ENCODE measurements around the gene ARID1A.
A peak's percentile ranks its signal among the peaks of the same experiment; 100 is the strongest.
"Not testable (repeated sequence)": the region's sequence is repeated elsewhere in the genome, so short reads cannot be mapped to it uniquely, and the experiment has no call there.

Gene ARID1A

GRCh38 chr1:26695356-26696118 is at the start of gene ARID1A:
ARID1A (plus strand) TSS chr1:26696015; CDS start chr1:26696404, 389 bp downstream.
- DNase-seq (ENCODE audit: low spot score), result peak; percentile 87

GRCh38 chr1:26664802-26665201 is 31.0 kb upstream of the ARID1A start:
- no peak for DNase-seq (ENCODE audit: low spot score)

GRCh38 chr1:26666855-26667254 is 29.0 kb upstream of the ARID1A start:
- DNase-seq (ENCODE audit: low spot score), result no peak

GRCh38 chr1:26668106-26668786 is 27.6 kb upstream of the ARID1A start:
- not testable (repeated sequence) for DNase-seq (ENCODE audit: low spot score)

GRCh38 chr1:26677306-26678115 is 18.3 kb upstream of the ARID1A start:
- DNase-seq (ENCODE audit: low spot score), result peak; percentile 39

- no peak for DNase-seq (ENCODE audit: low spot score)
Measured at GRCh38 chr1:26684763-26685508, 10.9 kb upstream of the ARID1A start.

GRCh38 chr1:26686795-26687194 is 9.0 kb upstream of the ARID1A start:
- DNase-seq (ENCODE audit: low spot score), result no peak

GRCh38 chr1:26689504-26689903 is 6.3 kb upstream of the ARID1A start:
- DNase-seq (ENCODE audit: low spot score), result no peak

GRCh38 chr1:26690157-26690556 is 5.7 kb upstream of the ARID1A start:
- DNase-seq (ENCODE audit: low spot score), result no peak

- DNase-seq (ENCODE audit: low spot score), result no peak
Measured at GRCh38 chr1:26690576-26691031, 5.2 kb upstream of the ARID1A start.

GRCh38 chr1:26692211-26692792 is 3.5 kb upstream of the ARID1A start:
- peak; percentile 85 for DNase-seq (ENCODE audit: low spot score)

- DNase-seq (ENCODE audit: low spot score), result peak; percentile 91
Measured at GRCh38 chr1:26692793-26693490, 2.9 kb upstream of the ARID1A start.

- no peak for DNase-seq (ENCODE audit: low spot score)
Measured at GRCh38 chr1:26693599-26694572, 1.9 kb upstream of the ARID1A start.

GRCh38 chr1:26694638-26695355 is 1.0 kb upstream of the ARID1A start:
- peak; percentile 22 for DNase-seq (ENCODE audit: low spot score)

GRCh38 chr1:26696119-26696653 is 371 bp downstream of the ARID1A start:
- DNase-seq (ENCODE audit: low spot score), result peak; percentile 60

GRCh38 chr1:26696654-26697430 is 1.0 kb downstream of the ARID1A start:
- peak; percentile 62 for DNase-seq (ENCODE audit: low spot score)

- DNase-seq (ENCODE audit: low spot score), result no peak
Measured at GRCh38 chr1:26697431-26697977, 1.7 kb downstream of the ARID1A start.
